C4-2B (cell line): Measurements from ENCODE around the gene PKD1L1.

Experiments
- ZFX ChIP-seq: fragments of 450-650 bp; IDR thresholded peaks from 2 replicates; pipeline ENCODE4 v1.6.1; 2017
- TF ChIP-seq, protein P1 (sequence below): fragments of 450-650 bp; conservative IDR thresholded peaks from 2 replicates; pipeline ENCODE4 v1.5.1; 2017; ENCODE audit warnings: mild to moderate bottlenecking

DNA sequence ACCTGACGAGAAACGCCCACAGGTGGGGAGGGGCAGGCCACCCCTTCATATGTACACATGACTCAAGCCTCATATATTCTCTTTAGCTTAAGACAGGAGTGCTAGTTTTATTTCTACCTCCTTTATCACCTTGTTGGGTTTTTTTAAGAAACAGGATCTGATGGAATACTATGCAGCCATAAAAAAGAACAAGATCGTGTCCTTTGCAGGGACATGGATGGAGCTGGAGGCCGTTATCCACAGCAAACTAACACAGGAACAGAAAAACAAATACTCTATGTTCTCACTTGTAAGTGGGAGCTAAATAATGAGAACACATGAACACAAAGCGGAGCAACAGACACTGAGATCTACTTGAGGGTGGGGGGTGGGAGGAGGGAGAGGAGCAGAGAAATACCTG is 42.3 kb upstream of the PKD1L1 start:
- TF ChIP-seq, protein P1, sequence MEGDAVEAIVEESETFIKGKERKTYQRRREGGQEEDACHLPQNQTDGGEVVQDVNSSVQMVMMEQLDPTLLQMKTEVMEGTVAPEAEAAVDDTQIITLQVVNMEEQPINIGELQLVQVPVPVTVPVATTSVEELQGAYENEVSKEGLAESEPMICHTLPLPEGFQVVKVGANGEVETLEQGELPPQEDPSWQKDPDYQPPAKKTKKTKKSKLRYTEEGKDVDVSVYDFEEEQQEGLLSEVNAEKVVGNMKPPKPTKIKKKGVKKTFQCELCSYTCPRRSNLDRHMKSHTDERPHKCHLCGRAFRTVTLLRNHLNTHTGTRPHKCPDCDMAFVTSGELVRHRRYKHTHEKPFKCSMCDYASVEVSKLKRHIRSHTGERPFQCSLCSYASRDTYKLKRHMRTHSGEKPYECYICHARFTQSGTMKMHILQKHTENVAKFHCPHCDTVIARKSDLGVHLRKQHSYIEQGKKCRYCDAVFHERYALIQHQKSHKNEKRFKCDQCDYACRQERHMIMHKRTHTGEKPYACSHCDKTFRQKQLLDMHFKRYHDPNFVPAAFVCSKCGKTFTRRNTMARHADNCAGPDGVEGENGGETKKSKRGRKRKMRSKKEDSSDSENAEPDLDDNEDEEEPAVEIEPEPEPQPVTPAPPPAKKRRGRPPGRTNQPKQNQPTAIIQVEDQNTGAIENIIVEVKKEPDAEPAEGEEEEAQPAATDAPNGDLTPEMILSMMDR = no peak
- no peak for TF ChIP-seq ZFX
